Activated naive CD4-positive, alpha-beta T cell treated with anti-CD3 and anti-CD28 coated beads, Interleukin-2, amount 50 U/mL, for 72 hours (primary cell): ENCODE data around the gene ENOX1. TPM values are rescaled to one million over a fixed set of nuclear protein-coding genes. Genes with fewer than 3 reads are reported as not detected.

ENCODE experiments used
- ATAC-seq, 2 donors: fragments of 150-1000 bp; cut with Tn5 transposase; 2 replicates each; pipeline ENCODE4 v1.10.0; 2021; ENCODE audit warnings: mild to moderate bottlenecking in 2 of 2, moderate library complexity in 2 of 2
- DNase-seq, 2 donors: peaks; one replicate each; pipeline ENCODE4 v3.0.0; 2021 to 2022; ENCODE audit warnings: low spot score in 2 of 2
- H3K27ac Mint-ChIP-seq, 2 donors: one replicate each; pipeline ENCODE4 v1.8.0; 2022; ENCODE audit warnings: mild to moderate bottlenecking in 2 of 2, mixed read lengths in 2 of 2
- H3K36me3 Mint-ChIP-seq, 2 donors: one replicate each; pipeline ENCODE4 v1.8.0; 2022; ENCODE audit warnings: mixed read lengths in 2 of 2
- H3K9me3 Mint-ChIP-seq, 2 donors: one replicate each; pipeline ENCODE4 v1.8.0; 2022; ENCODE audit warnings: mixed read lengths in 2 of 2
- total RNA-seq, 2 donors: library from RNA; stranded (reverse); gene quantifications; one replicate each; pipeline ENCODE4 v1.2.3, GENCODE V29; 2022

ENOX1 gene
- total RNA-seq, 2 donors from 2014 or later = 1.8 TPM; not detected in 1

- Mint-ChIP-seq H3K36me3 (peaks cover 0 to 4% of the 10 kb centered on the region in 2 donors), H3K9me3 (peaks cover 3 to 4% of the 10 kb centered on the region in 2 donors), H3K27ac (no peak overlapping the region)
- DNase-seq (no peak), ATAC-seq (no peak)
Observed at GRCh38 chr13:43666403-43666802, 120.4 kb downstream of the ENOX1 start.

GRCh38 chr13:43665388-43665787 lies 121.4 kb downstream of the ENOX1 start:
- ATAC-seq = no peak
- no peak for DNase-seq
- Mint-ChIP-seq H3K27ac (no peak overlapping the region), H3K36me3 (no peaks in the 10 kb centered on the region), H3K9me3 (no peaks in the 10 kb centered on the region)

- DNase-seq (no peak), ATAC-seq (peak in 1 of 2 donors; percentile 20)
- Mint-ChIP-seq H3K27ac (no peak overlapping the region), H3K36me3 (no peaks in the 10 kb centered on the region), H3K9me3 (no peaks in the 10 kb centered on the region)
Observed at GRCh38 chr13:43664700-43665191, 122.0 kb downstream of the ENOX1 start.

GRCh38 chr13:43663474-43664090 lies 123.2 kb downstream of the ENOX1 start:
- DNase-seq = no peak
- H3K36me3 Mint-ChIP-seq = no peaks in the 10 kb centered on the region
- no peak for ATAC-seq
- no peak overlapping the region for H3K27ac Mint-ChIP-seq
- H3K9me3 Mint-ChIP-seq = no peaks in the 10 kb centered on the region

- H3K9me3 Mint-ChIP-seq = no peaks in the 10 kb centered on the region
- no peak for ATAC-seq
- DNase-seq = no peak
- no peaks in the 10 kb centered on the region for H3K36me3 Mint-ChIP-seq
- H3K27ac Mint-ChIP-seq = no peak overlapping the region
Observed at GRCh38 chr13:43662976-43663375, 123.8 kb downstream of the ENOX1 start.

- DNase-seq (no peak), ATAC-seq (no peak)
- no peaks in the 10 kb centered on the region for H3K9me3 Mint-ChIP-seq
- no peak overlapping the region for H3K27ac Mint-ChIP-seq
- H3K36me3 Mint-ChIP-seq = no peaks in the 10 kb centered on the region
Observed at GRCh38 chr13:43661161-43661830, 125.5 kb downstream of the ENOX1 start.

GRCh38 chr13:43657485-43657884 lies 129.3 kb downstream of the ENOX1 start:
- H3K27ac Mint-ChIP-seq = no peak overlapping the region
- peak in 1 of 2 donors; percentile 71 for ATAC-seq

GRCh38 chr13:43653980-43654379 lies 132.8 kb downstream of the ENOX1 start:
- no peak overlapping the region for H3K27ac Mint-ChIP-seq
- no peak for ATAC-seq

More at GRCh38 chr13:43657485-43657884, 129.3 kb downstream of the ENOX1 start:
- no peaks in the 10 kb centered on the region for H3K36me3 Mint-ChIP-seq
- no peaks in the 10 kb centered on the region for H3K9me3 Mint-ChIP-seq
- DNase-seq = no peak

GRCh38 chr13:43653395-43653794 lies 133.4 kb downstream of the ENOX1 start:
- Mint-ChIP-seq H3K9me3 (no peaks in the 10 kb centered on the region), H3K36me3 (no peaks in the 10 kb centered on the region), H3K27ac (no peak overlapping the region)
- DNase-seq (no peak), ATAC-seq (no peak)

More at GRCh38 chr13:43653980-43654379, 132.8 kb downstream of the ENOX1 start:
- Mint-ChIP-seq H3K36me3 (no peaks in the 10 kb centered on the region), H3K9me3 (no peaks in the 10 kb centered on the region)
- no peak for DNase-seq

- Mint-ChIP-seq H3K36me3 (no peaks in the 10 kb centered on the region), H3K27ac (no peak overlapping the region), H3K9me3 (no peaks in the 10 kb centered on the region)
- DNase-seq (no peak), ATAC-seq (no peak)
Observed at GRCh38 chr13:43652760-43653159, 134.0 kb downstream of the ENOX1 start.

- no peak for DNase-seq
- no peak for ATAC-seq
- Mint-ChIP-seq H3K27ac (no peak overlapping the region), H3K36me3 (no peaks in the 10 kb centered on the region), H3K9me3 (no peaks in the 10 kb centered on the region)
Observed at GRCh38 chr13:43650882-43651281, 135.9 kb downstream of the ENOX1 start.

GRCh38 chr13:43648733-43649132 lies 138.0 kb downstream of the ENOX1 start:
- ATAC-seq = no peak
- Mint-ChIP-seq H3K9me3 (no peaks in the 10 kb centered on the region), H3K27ac (no peak overlapping the region), H3K36me3 (no peaks in the 10 kb centered on the region)
- DNase-seq = no peak

- no peaks in the 10 kb centered on the region for H3K36me3 Mint-ChIP-seq
- no peaks in the 10 kb centered on the region for H3K9me3 Mint-ChIP-seq
- ATAC-seq = no peak
- H3K27ac Mint-ChIP-seq = no peak overlapping the region
- DNase-seq = no peak
Observed at GRCh38 chr13:43647471-43647870, 139.3 kb downstream of the ENOX1 start.

- Mint-ChIP-seq H3K9me3 (no peaks in the 10 kb centered on the region), H3K36me3 (no peaks in the 10 kb centered on the region), H3K27ac (no peak overlapping the region)
- DNase-seq (no peak), ATAC-seq (no peak)
Observed at GRCh38 chr13:43640476-43640875, 146.3 kb downstream of the ENOX1 start.

- Mint-ChIP-seq H3K27ac (no peak overlapping the region), H3K36me3 (no peaks in the 10 kb centered on the region), H3K9me3 (no peaks in the 10 kb centered on the region)
- DNase-seq (no peak), ATAC-seq (no peak)
Observed at GRCh38 chr13:43631106-43631505, 155.7 kb downstream of the ENOX1 start.

GRCh38 chr13:43629691-43630480 lies 156.9 kb downstream of the ENOX1 start:
- ATAC-seq (no peak), DNase-seq (no peak)
- Mint-ChIP-seq H3K27ac (no peak overlapping the region), H3K36me3 (no peaks in the 10 kb centered on the region), H3K9me3 (no peaks in the 10 kb centered on the region)

- ATAC-seq (no peak), DNase-seq (no peak)
- Mint-ChIP-seq H3K36me3 (peaks cover 0 to 3% of the 10 kb centered on the region in 2 donors), H3K9me3 (peaks cover 6% of the 10 kb centered on the region in 2 donors), H3K27ac (no peak overlapping the region)
Observed at GRCh38 chr13:43626994-43627393, 159.8 kb downstream of the ENOX1 start.
